AG04450 (cell line): ENCODE data around the gene TUBA1B. TPM values are rescaled to one million over a fixed set of nuclear protein-coding genes. Genes with fewer than 3 reads are reported as not detected.

Experiments
- CTCF ChIA-PET: fragments of 300-600, 350-600 bp; formaldehyde crosslinking; extraction: SDS; loops from one replicate; lab custom pipeline; 2022; ENCODE audit warnings: antibody characterized with exemption, inconsistent platforms; lab: Charles Lee
- POLR2A ChIA-PET: fragments of 350-600 bp; formaldehyde crosslinking; extraction: SDS; loops from one replicate; lab custom pipeline; 2021; ENCODE audit warnings: antibody characterized with exemption, inconsistent platforms; lab: Yijun Ruan, JAX
- DNase-seq: peaks from one replicate; pipeline ENCODE4 v3.0.0-alpha.2; 2011; ENCODE audit warnings: low read depth, low spot score
- H3K27ac ChIP-seq: one replicate; pipeline ENCODE4 v1.5.1; 2012; ENCODE audit warnings: low read depth, low read length, control low read depth
- H3K27me3 ChIP-seq: one replicate; pipeline ENCODE4 v1.6.0; 2012; ENCODE audit warnings: low read length; ENCODE audit not compliant: control insufficient read depth, insufficient read depth
- H3K4me3 ChIP-seq: 2 replicates; pipeline ENCODE4 v1.5.1; 2011; ENCODE audit warnings: mild to moderate bottlenecking, low read depth, low read length, control low read depth
- H3K9me3 ChIP-seq: 2 replicates; pipeline ENCODE4 v1.5.1; 2012; ENCODE audit warnings: low read length; ENCODE audit not compliant: control insufficient read depth, insufficient read depth
- CTCF ChIP-seq: IDR thresholded peaks from 2 replicates; pipeline ENCODE4 v1.5.1; 2011; ENCODE audit warnings: low read depth, low read length, control low read depth, inconsistent platforms
- polyA plus RNA-seq: library from polyadenylated mRNA; depleted of rRNA; stranded (reverse); fragments of >200 nt; gene quantifications from 2 replicates; pipeline ENCODE4 v1.2.3, GENCODE V29; 2011

Gene TUBA1B
- polyA plus RNA-seq, 1 experiment, result 2,720 TPM

GRCh38 chr12:49111206-49111605 is 20.0 kb downstream of the TUBA1B start:
- POLR2A ChIA-PET, result interaction anchor here (1.0 to 3.4 kb wide), 3 partner anchors 19 to 41 kb away, joined by 3 to 32 read pairs (median 6); partner anchors contain the start of genes RHEBL1 and TUBA1B
- CTCF ChIA-PET, result interaction anchor here (0.5 to 12.2 kb wide), 8 partner anchors 9 to 153 kb away, joined by 3 to 125 read pairs (median 10); no protein-coding TSS in a partner anchor
- no peak for TF ChIP-seq CTCF
- Histone ChIP-seq H3K9me3 (peaks cover 6% of the 10 kb centered on the region; the same call in 1 of the 2 replicates), H3K4me3 (peak overlapping the region; percentile 57), H3K27ac (peak overlapping the region; percentile 52), H3K27me3 (no peaks in the 10 kb centered on the region)
- no peak for DNase-seq

GRCh38 chr12:49110464-49111155 is 20.6 kb downstream of the TUBA1B start, which contains the start of gene LMBR1L:
Gene LMBR1L (minus strand): TSS chr12:49110847. CDS start chr12:49110555, 292 bp downstream.
- Histone ChIP-seq H3K4me3 (peak within 1 kb of the TSS; percentile 82), H3K27me3 (no peaks in the 10 kb centered on the region), H3K27ac (peak within 1 kb of the TSS; percentile 87), H3K9me3 (peaks cover 6% of the 10 kb centered on the region; the same call in 1 of the 2 replicates)
- peak; percentile 59 for TF ChIP-seq CTCF
- DNase-seq, result peak; percentile 95
- POLR2A ChIA-PET, result interaction anchor here (1.0 to 3.4 kb wide), 4 partner anchors 17 to 41 kb away, joined by 3 to 32 read pairs (median 8); partner anchors contain the start of genes DHH, RHEBL1 and TUBA1B
- CTCF ChIA-PET, result interaction anchor here (0.5 to 12.2 kb wide), 11 partner anchors 10 to 153 kb away, joined by 3 to 125 read pairs (median 8); partner anchors contain the start of gene KMT2D

GRCh38 chr12:49109641-49110463 is 21.3 kb downstream of the TUBA1B start:
- Histone ChIP-seq H3K27ac (peak overlapping the region; percentile 87), H3K9me3 (peaks cover 6% of the 10 kb centered on the region; the same call in 1 of the 2 replicates), H3K27me3 (no peaks in the 10 kb centered on the region), H3K4me3 (peak overlapping the region; percentile 82)
- no peak for TF ChIP-seq CTCF
- ChIA-PET CTCF (interaction anchor here (0.6 to 12.2 kb wide), 11 partner anchors 9 to 65 kb away, joined by 3 to 125 read pairs (median 8); partner anchors contain the start of gene KMT2D), POLR2A (interaction anchor here (0.6 to 3.4 kb wide), 4 partner anchors 12 to 40 kb away, joined by 3 to 32 read pairs (median 7); partner anchors contain the start of genes DHH, RHEBL1 and TUBA1B)
- no peak for DNase-seq

GRCh38 chr12:49108958-49109404 is 22.2 kb downstream of the TUBA1B start:
- peaks cover 6% of the 10 kb centered on the region; the same call in 1 of the 2 replicates for H3K9me3 ChIP-seq
- ChIA-PET POLR2A (interaction anchor here (1.0 to 3.4 kb wide), 3 partner anchors 15 to 126 kb away, joined by 5 to 32 read pairs (median 11); partner anchors contain the start of genes DHH and TUBA1B), CTCF (interaction anchor here (0.7 to 12.2 kb wide), 6 partner anchors 9 to 45 kb away, joined by 4 to 125 read pairs (median 12); no protein-coding TSS in a partner anchor)
- no peaks in the 10 kb centered on the region for H3K27me3 ChIP-seq
- no peak for TF ChIP-seq CTCF
- H3K27ac ChIP-seq, result peak overlapping the region; percentile 39
- peak overlapping the region; percentile 82 for H3K4me3 ChIP-seq
- DNase-seq, result no peak
